H1 (cell line): ENCODE data around the gene BEAN1. TPM values are rescaled to one million over a fixed set of nuclear protein-coding genes. Genes with fewer than 3 reads are reported as not detected.

Experiments
- polyA plus RNA-seq, 7 experiments: library from polyadenylated mRNA; depleted of rRNA in 3 of 7; stranded (reverse) in 5 of 7; unstranded in 2 of 7; fragments of >200 nt in 5 of 7; fragments of 200-250 nt in 2 of 7; gene quantifications; 1 replicate in 5 of 7; 2 replicates in 1 of 7; 4 replicates in 1 of 7; pipeline versions ENCODE4 v1.2.1 to v1.2.3, GENCODE V29; 2011 to 2013; ENCODE audit warnings: missing spikeins in 2 of 7, mixed read lengths in 2 of 7
- total RNA-seq: library from RNA; stranded (reverse); fragmentation: NEBNext Ultra II Directional; extraction: Animal tissue kit (Norgen Biotek cat#: 25700); gene quantifications from 2 replicates; pipeline ENCODE4 v1.2.1, GENCODE V29; 2021

Gene BEAN1
- total and polyA plus RNA-seq, 2 of the 8 experiments (the other 6 are each of a cell fraction or from before 2014, with no cell fraction given), result 0.08 TPM; not detected in 1

Other genes starting within 250 kb of the BEAN1 start
- 0.32 and 0.59 TPM in 2 replicates for gene CDH5, start 60.6 kb upstream of the BEAN1 start, total RNA-seq
- gene CDH5, start 60.6 kb upstream of the BEAN1 start, polyA plus RNA-seq (2011; rRNA removed), result 0.20 and 0.32 TPM in 2 replicates
- 3.6 and 4.5 TPM in 2 replicates for gene TK2, start 122.8 kb downstream of the BEAN1 start, total RNA-seq
- 2.7 and 3.2 TPM in 2 replicates for gene TK2, start 122.8 kb downstream of the BEAN1 start, polyA plus RNA-seq (2011; rRNA removed)
- gene CKLF, start 125.3 kb downstream of the BEAN1 start, total RNA-seq, result 18.9 and 21.1 TPM in 2 replicates
- 61.2 and 63.5 TPM in 2 replicates for gene CKLF, start 125.3 kb downstream of the BEAN1 start, polyA plus RNA-seq (2011; rRNA removed)
- 1.9 and 2.0 TPM in 2 replicates for gene CMTM1, start 139.1 kb downstream of the BEAN1 start, total RNA-seq
- gene CMTM1, start 139.1 kb downstream of the BEAN1 start, polyA plus RNA-seq (2011; rRNA removed), result 1.2 and 1.7 TPM in 2 replicates
- gene CMTM2, start 152.2 kb downstream of the BEAN1 start, total RNA-seq, result not detected in 2 replicates
- not detected in 2 replicates for gene CMTM2, start 152.2 kb downstream of the BEAN1 start, polyA plus RNA-seq (2011; rRNA removed)
- 24.8 and 25.4 TPM in 2 replicates for gene CMTM3, start 177.4 kb downstream of the BEAN1 start, total RNA-seq
- gene CMTM3, start 177.4 kb downstream of the BEAN1 start, polyA plus RNA-seq (2011; rRNA removed), result 24.7 and 30.8 TPM in 2 replicates